A673 (cell line): ENCODE measurements around the gene DCTN5. TPM values are rescaled to one million over a fixed set of nuclear protein-coding genes. Genes with fewer than 3 reads are reported as not detected.

Experiments used
- BruUV-seq: library from RNA; stranded (reverse); fragments of 400-500 nt; replicated peaks from 2 replicates; lab custom pipeline; 2021; lab: Mats Ljungman, UMichigan
- CTCF ChIA-PET: fragments of 300-600 bp; sonication (Branson Sonifier 250); formaldehyde crosslinking; loops from one replicate; lab custom pipeline; 2022; ENCODE audit warnings: antibody characterized with exemption; lab: Charles Lee
- POLR2A ChIA-PET: fragments of 300-600 bp; sonication (Branson Sonifier 250); formaldehyde crosslinking; loops from one replicate; lab custom pipeline; 2022; ENCODE audit warnings: antibody characterized with exemption; ENCODE audit not compliant: low non-redundant PET; lab: Charles Lee
- DNase-seq: peaks from one replicate; pipeline ENCODE4 v3.0.0-alpha.2; 2015; ENCODE audit warnings: low spot score
- H3K27ac ChIP-seq: fragments of 200-600 bp; sonication (generic); 2 replicates; pipeline ENCODE4 v1.5.1; 2016; ENCODE audit warnings: mixed run types, low read depth, mild to moderate bottlenecking, mixed read lengths, antibody characterized with exemption, low read length; ENCODE audit not compliant: poor library complexity, severe bottlenecking
- H3K27me3 ChIP-seq: fragments of 200-600 bp; sonication (generic); replicated peaks from 2 replicates; pipeline ENCODE4 v1.6.1; 2017; ENCODE audit warnings: mixed run types, low read depth, mild to moderate bottlenecking, mixed read lengths, antibody characterized with exemption, low read length; ENCODE audit not compliant: insufficient read depth, poor library complexity
- H3K36me3 ChIP-seq: fragments of 200-600 bp; sonication (generic); 2 replicates; pipeline ENCODE4 v1.6.1; 2016; ENCODE audit warnings: mixed run types, mild to moderate bottlenecking, mixed read lengths, antibody characterized with exemption, low read length; ENCODE audit not compliant: insufficient read depth, poor library complexity, severe bottlenecking
- H3K4me1 ChIP-seq: fragments of 200-600 bp; sonication (generic); 2 replicates; pipeline ENCODE4 v1.6.1; 2017; ENCODE audit warnings: mixed run types, mild to moderate bottlenecking, mixed read lengths, antibody characterized with exemption, low read length; ENCODE audit not compliant: insufficient read depth, poor library complexity, severe bottlenecking
- H3K4me3 ChIP-seq: fragments of 200-600 bp; sonication (generic); 2 replicates; pipeline ENCODE4 v1.5.1; 2016; ENCODE audit warnings: low read depth, mixed run types, mild to moderate bottlenecking, mixed read lengths, low read length; ENCODE audit not compliant: poor library complexity, severe bottlenecking
- H3K9me3 ChIP-seq: fragments of 200-600 bp; sonication (generic); 2 replicates; pipeline ENCODE4 v1.6.1; 2016; ENCODE audit warnings: mixed run types, low read depth, mild to moderate bottlenecking, mixed read lengths, antibody characterized with exemption, low read length; ENCODE audit not compliant: poor library complexity, severe bottlenecking
- CTCF ChIP-seq: fragments of 300-800, 200-600 bp; sonication (generic); conservative IDR thresholded peaks from 2 replicates; pipeline ENCODE4 v1.5.1; 2017; ENCODE audit warnings: low read depth, mild to moderate bottlenecking, antibody characterized with exemption, low read length, moderate library complexity, mixed read lengths
- EZH2 ChIP-seq: fragments of 200-600 bp; sonication (generic); IDR thresholded peaks from 2 replicates; pipeline ENCODE4 v1.6.1; 2017; ENCODE audit warnings: borderline replicate concordance, low read depth, mild to moderate bottlenecking, mixed read lengths, antibody characterized with exemption, low read length; ENCODE audit not compliant: poor library complexity, severe bottlenecking
- intact Hi-C: fragments of 100-400 bp; cut with micrococcal nuclease; formaldehyde crosslinking; loops from one replicate; pipeline ENCODE4 v1.10.0; 2022; ENCODE audit not compliant: unreplicated experiment
- total RNA-seq: library from RNA; stranded (reverse); gene quantifications from 2 replicates; pipeline ENCODE4 v1.2.3, GENCODE V29; 2021

Gene DCTN5
- total RNA-seq, 1 experiment from 2014 or later: 95.1 TPM

GRCh38 chr16:23724096-23724784, 83.0 kb downstream of the DCTN5 start:
- CTCF ChIA-PET: no interaction called here
- no TSS peak for BruUV-seq
- POLR2A ChIA-PET: no interaction called here

GRCh38 chr16:23724785-23725131, 83.5 kb downstream of the DCTN5 start:
- CTCF ChIA-PET: no interaction called here
- POLR2A ChIA-PET: no interaction called here
- Histone ChIP-seq H3K9me3 (no peaks in the 10 kb centered on the region), H3K36me3 (no peaks in the 10 kb centered on the region), H3K27me3 (no peaks in the 10 kb centered on the region), H3K27ac (no peak overlapping the region), H3K4me3 (no peak overlapping the region), H3K4me1 (peaks cover 9% of the 10 kb centered on the region)
- no TSS peak for BruUV-seq
- intact Hi-C loops: no loop called here
- no peak for TF ChIP-seq EZH2
- DNase-seq: no peak

More at GRCh38 chr16:23724096-23724784, 83.0 kb downstream of the DCTN5 start:
- Histone ChIP-seq H3K4me3 (no peak overlapping the region), H3K27ac (no peak overlapping the region), H3K36me3 (no peaks in the 10 kb centered on the region), H3K4me1 (peaks cover 3% of the 10 kb centered on the region), H3K27me3 (no peaks in the 10 kb centered on the region), H3K9me3 (no peaks in the 10 kb centered on the region)
- no peak for TF ChIP-seq CTCF
- TF ChIP-seq EZH2: no peak
- no peak for DNase-seq
- intact Hi-C loops: no loop called here

- Histone ChIP-seq H3K27ac (no peak overlapping the region), H3K36me3 (no peaks in the 10 kb centered on the region), H3K4me1 (peaks cover 12% of the 10 kb centered on the region), H3K27me3 (no peaks in the 10 kb centered on the region), H3K4me3 (no peak overlapping the region), H3K9me3 (no peaks in the 10 kb centered on the region)
- intact Hi-C loops: no loop called here
- no peak for DNase-seq
- no TSS peak for BruUV-seq
- TF ChIP-seq CTCF (no peak), EZH2 (no peak)
- POLR2A ChIA-PET: no interaction called here
- CTCF ChIA-PET: interaction anchor here (1.1 kb wide), 1 partner anchor 74 kb away, joined by 4 read pairs; no protein-coding TSS in a partner anchor
Observed at GRCh38 chr16:23726710-23727109, 85.4 kb downstream of the DCTN5 start.

Other genes with a start within 250 kb of the DCTN5 start
- gene COG7, start 188.3 kb upstream of the DCTN5 start, total RNA-seq: 33.8 and 40.4 TPM in 2 replicates
- 126 and 142 TPM in 2 replicates for gene GGA2, start 131.0 kb upstream of the DCTN5 start, total RNA-seq
- gene EARS2, start 84.1 kb upstream of the DCTN5 start, total RNA-seq: 32.7 and 38.9 TPM in 2 replicates
- 121 and 124 TPM in 2 replicates for gene UBFD1, start 83.7 kb upstream of the DCTN5 start, total RNA-seq
- gene NDUFAB1, start 45.1 kb upstream of the DCTN5 start, total RNA-seq: 178 and 184 TPM in 2 replicates
- gene PALB2, start 156 bp upstream of the DCTN5 start, total RNA-seq: 23.9 and 27.2 TPM in 2 replicates
- gene PLK1, start 37.4 kb downstream of the DCTN5 start, total RNA-seq: 227 and 234 TPM in 2 replicates
- gene ERN2, start 71.8 kb downstream of the DCTN5 start, total RNA-seq: not detected in 2 replicates
- 0.99 and 1.0 TPM in 2 replicates for gene CHP2, start 113.6 kb downstream of the DCTN5 start, total RNA-seq
- 158 and 171 TPM in 2 replicates for gene PRKCB, start 194.5 kb downstream of the DCTN5 start, total RNA-seq